Thyroid gland (tissue), 4 donors: ENCODE measurements around the gene RAP1GAP2. TPM values are rescaled to one million over a fixed set of nuclear protein-coding genes. Genes with fewer than 3 reads are reported as not detected.
"Not testable (repeated sequence)": the region's sequence is repeated elsewhere in the genome, so short reads cannot be mapped to it uniquely, and the experiment has no call there.

Experiments
- DNase-seq, 2 donors: peaks; one replicate each; pipeline ENCODE4 v3.0.0-alpha.2; 2019
- H3K27ac ChIP-seq, 3 donors: fragments of 200-600 bp; sonication (generic); 1 replicate in 2 of 3; 2 replicates in 1 of 3; pipeline ENCODE4 v1.5.1; 2016 to 2019; ENCODE audit warnings: mild to moderate bottlenecking in 1 of 3, moderate library complexity in 1 of 3
- H3K27me3 ChIP-seq: fragments of 200-600 bp; sonication (generic); one replicate; pipeline ENCODE4 v1.5.1; 2019
- H3K36me3 ChIP-seq, 2 donors: fragments of 200-600 bp; sonication (generic); one replicate each; pipeline ENCODE4 v1.5.1; 2016 to 2019
- H3K4me1 ChIP-seq, 2 donors: fragments of 200-600 bp; sonication (generic); one replicate each; pipeline ENCODE4 v1.5.1; 2017 to 2019
- H3K4me3 ChIP-seq, 3 donors: fragments of 200-600 bp; sonication (generic); replicated peaks in 1 of 3; 1 replicate in 2 of 3; 2 replicates in 1 of 3; pipeline ENCODE4 v1.5.1; 2016; ENCODE audit warnings: mild to moderate bottlenecking in 1 of 3
- H3K9me3 ChIP-seq: fragments of 200-600 bp; sonication (generic); one replicate; pipeline ENCODE4 v1.5.1; 2017
- POLR2A ChIP-seq, 2 donors: fragments of 450-650 bp; IDR thresholded peaks; one replicate each; pipeline ENCODE4 v1.6.1; 2017; ENCODE audit warnings: antibody characterized with exemption in 2 of 2, mild to moderate bottlenecking in 2 of 2, moderate library complexity in 1 of 2
- WGBS, 2 donors: methylation state at CpG; one replicate each; pipeline ENCODE4 v1.1.5; 2017; 5-methylcytosine and 5-hydroxymethylcytosine counted together
- intact Hi-C: fragments of 100-400 bp; cut with DNase I; formaldehyde crosslinking; loops from one replicate; pipeline ENCODE4 v1.15.1; 2023
- total RNA-seq, 4 donors: library from RNA; depleted of rRNA; stranded (reverse); fragments of >200 nt; gene quantifications; one replicate each; pipeline ENCODE4 v1.2.3, GENCODE V29; 2016
- TF ChIP-seq, protein P1 (sequence below), 6 experiments: fragments of 200-600 bp in 3 of 6; fragments of 450-650 bp in 3 of 6; sonication (generic) in 3 of 6; IDR thresholded peaks; one replicate each; pipeline ENCODE4 v1.5.1; 2016 to 2019; ENCODE audit warnings: antibody characterized with exemption in 6 of 6, mild to moderate bottlenecking in 2 of 6, inconsistent platforms in 1 of 6, moderate library complexity in 1 of 6

The RAP1GAP2 gene
- total RNA-seq, 4 donors from 2014 or later = 5.9 to 8.4 (median 6.8) TPM

DNA sequence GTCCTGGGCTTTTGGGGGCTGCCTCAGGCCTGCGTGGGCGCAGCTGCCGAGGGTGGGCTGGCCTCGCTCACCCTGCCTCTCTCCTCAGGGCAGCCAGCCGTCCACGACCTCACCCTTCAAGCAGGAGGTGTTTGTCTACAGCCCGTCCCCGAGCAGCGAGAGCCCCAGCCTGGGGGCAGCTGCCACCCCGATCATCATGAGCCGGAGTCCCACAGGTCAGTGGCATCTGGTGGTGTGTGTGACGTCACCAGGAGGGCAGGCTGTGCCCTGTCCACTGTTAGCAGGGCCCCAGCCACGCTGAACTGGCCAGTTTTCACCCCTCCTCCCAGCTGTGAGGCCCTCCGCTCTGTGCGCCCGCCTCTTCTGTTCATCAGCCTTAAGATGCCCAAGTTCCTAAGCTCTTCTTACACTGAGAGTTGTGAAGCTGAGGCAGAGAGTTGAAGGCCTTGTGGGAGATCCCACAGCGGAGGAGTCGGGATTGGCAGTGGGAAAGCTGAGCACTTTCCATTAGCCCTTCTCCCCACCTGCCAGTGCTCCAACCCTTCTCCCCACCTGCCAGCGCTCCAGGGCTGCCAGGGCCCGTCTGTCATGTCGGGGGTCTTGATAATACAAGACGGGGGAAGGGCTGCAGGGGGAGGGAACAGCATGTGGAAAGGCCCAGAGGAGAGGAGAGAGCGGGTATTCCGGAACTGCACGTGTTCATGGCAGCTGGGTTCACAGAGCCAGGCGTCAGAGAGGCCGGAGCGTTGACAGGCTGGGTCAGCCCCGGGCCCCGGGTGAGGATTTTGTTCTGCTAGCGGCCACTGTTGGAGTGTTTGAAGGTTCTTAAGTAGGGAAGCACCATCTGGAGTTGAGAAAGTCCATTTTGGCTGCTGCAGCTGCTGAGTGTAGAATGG is 230.9 kb downstream of the RAP1GAP2 start:
- Histone ChIP-seq H3K4me1 (no peaks in the 10 kb centered on the region), H3K36me3 (peaks cover 0 to 2% of the 10 kb centered on the region in 2 donors), H3K27ac (no peak overlapping the region), H3K27me3 (no peaks in the 10 kb centered on the region), H3K4me3 (no peak overlapping the region), H3K9me3 (no peaks in the 10 kb centered on the region)
- no peak for TF ChIP-seq POLR2A (IDR thresholded peaks at IDR 0.05)
- TF ChIP-seq, protein P1, sequence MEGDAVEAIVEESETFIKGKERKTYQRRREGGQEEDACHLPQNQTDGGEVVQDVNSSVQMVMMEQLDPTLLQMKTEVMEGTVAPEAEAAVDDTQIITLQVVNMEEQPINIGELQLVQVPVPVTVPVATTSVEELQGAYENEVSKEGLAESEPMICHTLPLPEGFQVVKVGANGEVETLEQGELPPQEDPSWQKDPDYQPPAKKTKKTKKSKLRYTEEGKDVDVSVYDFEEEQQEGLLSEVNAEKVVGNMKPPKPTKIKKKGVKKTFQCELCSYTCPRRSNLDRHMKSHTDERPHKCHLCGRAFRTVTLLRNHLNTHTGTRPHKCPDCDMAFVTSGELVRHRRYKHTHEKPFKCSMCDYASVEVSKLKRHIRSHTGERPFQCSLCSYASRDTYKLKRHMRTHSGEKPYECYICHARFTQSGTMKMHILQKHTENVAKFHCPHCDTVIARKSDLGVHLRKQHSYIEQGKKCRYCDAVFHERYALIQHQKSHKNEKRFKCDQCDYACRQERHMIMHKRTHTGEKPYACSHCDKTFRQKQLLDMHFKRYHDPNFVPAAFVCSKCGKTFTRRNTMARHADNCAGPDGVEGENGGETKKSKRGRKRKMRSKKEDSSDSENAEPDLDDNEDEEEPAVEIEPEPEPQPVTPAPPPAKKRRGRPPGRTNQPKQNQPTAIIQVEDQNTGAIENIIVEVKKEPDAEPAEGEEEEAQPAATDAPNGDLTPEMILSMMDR (IDR thresholded peaks at IDR 0.05) = no peak
- no peak for DNase-seq
- WGBS, 2 donors = 87 to 91% methylated on average over 18 to 24 of the region's 31 CpGs
- intact Hi-C loops = no loop called here

GRCh38 chr17:3027786-3028532 is 231.7 kb downstream of the RAP1GAP2 start:
- 87 to 91% methylated on average over 18 of the region's 18 CpGs for WGBS, 2 donors
- Histone ChIP-seq H3K27me3 (no peaks in the 10 kb centered on the region), H3K4me3 (no peak overlapping the region), H3K27ac (no peak overlapping the region), H3K9me3 (no peaks in the 10 kb centered on the region), H3K4me1 (no peaks in the 10 kb centered on the region), H3K36me3 (peaks cover 0 to 2% of the 10 kb centered on the region in 2 donors)
- no peak for DNase-seq
- TF ChIP-seq, protein P1 (IDR thresholded peaks at IDR 0.05) = no peak
- TF ChIP-seq POLR2A (IDR thresholded peaks at IDR 0.05) = no peak
- intact Hi-C loops = no loop called here

- WGBS, 2 donors = 88% methylated on average over 19 of the region's 19 CpGs
- Histone ChIP-seq H3K27ac (no peak overlapping the region), H3K27me3 (no peaks in the 10 kb centered on the region), H3K4me1 (no peaks in the 10 kb centered on the region), H3K9me3 (no peaks in the 10 kb centered on the region), H3K4me3 (no peak overlapping the region), H3K36me3 (peaks cover 0 to 2% of the 10 kb centered on the region in 2 donors)
- no peak for DNase-seq
- no peak for TF ChIP-seq POLR2A (IDR thresholded peaks at IDR 0.05)
- TF ChIP-seq, protein P1 (IDR thresholded peaks at IDR 0.05) = no peak
- intact Hi-C loops = no loop called here
Measured at GRCh38 chr17:3029213-3029913, 233.1 kb downstream of the RAP1GAP2 start.

DNA sequence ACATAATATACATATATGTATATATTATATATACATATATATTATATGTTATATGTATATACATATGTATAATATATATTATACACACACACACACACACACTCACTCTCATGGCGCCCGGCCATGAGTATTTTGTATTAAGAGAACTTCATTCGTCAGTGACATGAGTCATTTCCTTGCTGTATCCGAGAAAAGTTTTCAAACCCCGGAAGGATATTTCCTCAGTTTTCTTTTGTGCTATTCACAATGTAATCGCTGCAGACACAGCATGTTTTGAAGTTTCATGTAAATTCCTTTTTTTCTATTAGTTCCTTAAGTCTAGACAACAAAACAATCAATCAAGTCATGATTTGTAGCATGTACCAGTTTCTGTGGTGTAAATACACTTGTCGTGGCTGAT is 233.9 kb downstream of the RAP1GAP2 start:
- DNase-seq = no peak
- intact Hi-C loops = no loop called here
- no peaks in the 10 kb centered on the region for H3K9me3 ChIP-seq
- TF ChIP-seq POLR2A (IDR thresholded peaks at IDR 0.05) = no peak
- TF ChIP-seq, protein P1 (IDR thresholded peaks at IDR 0.05) = no peak
- 71 to 76% methylated on average over 7 of the region's 7 CpGs for WGBS, 2 donors
- no peaks in the 10 kb centered on the region for H3K27me3 ChIP-seq
- H3K4me1 ChIP-seq = no peaks in the 10 kb centered on the region
- no peak overlapping the region for H3K4me3 ChIP-seq
- H3K36me3 ChIP-seq = peaks cover 0 to 2% of the 10 kb centered on the region in 2 donors
- H3K27ac ChIP-seq = no peak overlapping the region

- WGBS, 2 donors = 88 to 89% methylated on average over 13 to 14 of the region's 14 CpGs
- H3K36me3 ChIP-seq, DNase-seq, H3K27me3 ChIP-seq, H3K4me3 ChIP-seq, H3K4me1 ChIP-seq, intact Hi-C loops, H3K27ac ChIP-seq, H3K9me3 ChIP-seq: not testable (repeated sequence)
Measured at GRCh38 chr17:3030852-3031470, 234.7 kb downstream of the RAP1GAP2 start.
